Heart left ventricle (tissue), 16 donors: ENCODE results near the gene KPNB1. TPM values are rescaled to one million over a fixed set of nuclear protein-coding genes. Genes with fewer than 3 reads are reported as not detected.

ENCODE experiments used
- ATAC-seq, 4 donors: fragments of 200-7000 bp; cut with Tn5 transposase; one replicate each; pipeline ENCODE4 v1.9.1; 2020 to 2022; ENCODE audit warnings: moderate library complexity in 4 of 4, mild to moderate bottlenecking in 3 of 4, moderate number of reproducible peaks in 1 of 4
- DNase-seq, 5 donors: peaks; one replicate each; pipeline ENCODE4 v3.0.0-alpha.2; 2020
- H3K27ac ChIP-seq, 12 donors: fragments of 200-600 bp; sonication (generic) in 4 of 12; one replicate each; pipeline versions ENCODE4 v1.5.0 to v1.8.0; 2016 to 2022; ENCODE audit warnings: mild to moderate bottlenecking in 2 of 12
- H3K27me3 ChIP-seq, 9 donors: fragments of 200-600 bp; sonication (generic) in 2 of 9; one replicate each; pipeline versions ENCODE4 v1.5.1 to v1.8.0; 2016 to 2022; ENCODE audit warnings: mild to moderate bottlenecking in 3 of 9
- H3K36me3 ChIP-seq, 9 donors: fragments of 200-600 bp; sonication (generic) in 2 of 9; one replicate each; pipeline versions ENCODE4 v1.5.0 to v1.8.0; 2018 to 2022; ENCODE audit warnings: mild to moderate bottlenecking in 2 of 9
- H3K4me1 ChIP-seq, 12 donors: fragments of 200-600 bp; sonication (generic) in 4 of 12; one replicate each; pipeline versions ENCODE4 v1.5.0 to v1.8.0; 2016 to 2022; ENCODE audit warnings: mild to moderate bottlenecking in 3 of 12
- H3K4me3 ChIP-seq, 12 donors: fragments of 200-600 bp; sonication (generic) in 4 of 12; one replicate each; pipeline versions ENCODE4 v1.5.0 to v1.8.0; 2017 to 2022; ENCODE audit warnings: mild to moderate bottlenecking in 9 of 12, moderate library complexity in 4 of 12
- H3K9me3 ChIP-seq, 12 donors: fragments of 200-600 bp; sonication (generic) in 4 of 12; one replicate each; pipeline versions ENCODE4 v1.5.0 to v1.8.0; 2016 to 2022; ENCODE audit warnings: mild to moderate bottlenecking in 1 of 12
- POLR2A ChIP-seq, 2 donors: fragments of 450-650 bp; IDR thresholded peaks; one replicate each; pipeline ENCODE4 v1.6.1; 2017; ENCODE audit warnings: antibody characterized with exemption in 2 of 2, mild to moderate bottlenecking in 2 of 2, moderate library complexity in 2 of 2
- WGBS, 4 donors: extraction: QIAGEN DNeasy Blood & Tissue Kit in 2 of 4; methylation state at CpG; one replicate each; pipeline versions ENCODE4 v1.1.5 to v1.1.7; 2013 to 2018; 5-methylcytosine and 5-hydroxymethylcytosine counted together
- intact Hi-C, 10 donors: fragments of 100-400 bp; cut with DNase I; formaldehyde crosslinking; loops; one replicate each; pipeline versions ENCODE4 v1.11.1 to v1.14.2; 2022
- polyA plus RNA-seq, 2 donors: library from polyadenylated mRNA; stranded (reverse); fragments of 200-250 nt; gene quantifications; one replicate each; pipeline ENCODE4 v1.2.3, GENCODE V29; 2013
- total RNA-seq, 9 donors: library from RNA; depleted of rRNA in 2 of 9; stranded (reverse); fragments of >200 nt in 2 of 9; fragmentation: NEBNext Ultra II Directional in 3 of 9; extraction: Animal tissue kit (Norgen Biotek cat#: 25700) in 3 of 9; gene quantifications; one replicate each; pipeline versions ENCODE4 v1.1.0 to v1.2.4, GENCODE V29; 2016 to 2023
- TF ChIP-seq, protein P1 (sequence below), 12 donors: fragments of 200-600 bp; sonication (generic) in 4 of 12; IDR thresholded peaks; one replicate each; pipeline versions ENCODE4 v1.5.0 to v1.8.0; 2018 to 2022; ENCODE audit warnings: antibody characterized with exemption in 12 of 12, mild to moderate bottlenecking in 5 of 12
- donor health status: ischemic (EF 13 %, LVEDD 7.1; RV severe dilation, severe dysfunction).
- donor health status: healthy with polysubstance abuse.
- donor health status: DM: no; HTN: yes; CAD: no.
- donor health status: DM: no; HTN: no; CAD: no.
- donor health status: ischemic (EF 25% LVEDD 6.9; RV normal size, moderate dysfunction).
- donor health status: ischemic (EF 25% LVEDD 5.7; RV mildly dilated, moderate dysfunction).
- donor health status: healthy.
- donor health status: DM: yes; HTN: yes; CAD: no.
- donor health status: ischemic (EF 35%, LVEDD 5.7; RV mildly dilated, moderate dysfunction).
- donor health status: nonischemic (EF 11% LVEDD 7.7; RV severe dilation, severe dysfunction).
- donor health status: DM: yes; HTN: yes; CAD: no.
- donor health status: PGD.
- donor health status: ischemic (EF 29% LVEDD 5.4; RV normal size, mild dysfunction).
- donor health status: nonischemic (EF 23%, LVEDD 6.1; RV moderate dilation, normal function).

The KPNB1 gene
- total and polyA plus RNA-seq, 11 donors, result 30.7 to 236 (median 174) TPM

DNA sequence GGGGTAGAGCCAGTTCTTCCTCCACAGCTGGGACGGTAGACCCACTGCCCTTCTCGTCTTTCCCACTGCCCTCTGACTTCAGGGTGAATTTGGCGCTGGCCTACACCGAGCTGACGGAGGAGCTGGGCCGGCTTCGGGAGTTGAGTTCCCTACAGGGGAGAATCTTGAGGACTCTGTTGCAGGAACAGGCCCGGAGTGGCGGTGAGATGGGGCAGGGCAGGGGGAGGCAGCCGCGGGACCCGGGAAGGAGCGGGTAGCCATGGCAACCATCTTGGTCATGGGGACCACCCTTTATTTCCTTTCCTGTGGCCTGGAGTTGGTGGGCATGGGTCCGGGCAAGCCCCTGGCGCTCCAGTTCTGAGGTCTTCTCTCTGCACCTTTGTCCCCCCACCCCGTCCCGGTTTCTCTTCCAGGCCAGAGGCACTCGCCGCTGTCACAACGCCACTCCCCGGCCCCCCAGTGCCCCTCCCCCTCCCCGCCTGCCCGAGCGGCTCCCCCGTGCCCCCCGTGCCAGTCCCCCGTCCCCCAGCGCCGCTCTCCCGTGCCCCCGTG is 58.7 kb downstream of the KPNB1 start:
- peak in 2 of 5 donors; percentile 17 to 49 for DNase-seq
- Histone ChIP-seq H3K27me3 (no peaks in the 10 kb centered on the region), H3K4me1 (peaks cover 0 to 60% (median 24%) of the 10 kb centered on the region in 12 donors), H3K9me3 (no peaks in the 10 kb centered on the region), H3K4me3 (peak overlapping the region in 11 of 12 donors; percentile 8 to 59 (median 34)), H3K36me3 (peaks cover 0 to 26% (median 19%) of the 10 kb centered on the region in 9 donors), H3K27ac (peak overlapping the region in 3 of 12 donors; percentile 12 to 67 (median 62))
- ATAC-seq, result no peak
- no peak for TF ChIP-seq POLR2A (IDR thresholded peaks at IDR 0.05)
- TF ChIP-seq, protein P1, sequence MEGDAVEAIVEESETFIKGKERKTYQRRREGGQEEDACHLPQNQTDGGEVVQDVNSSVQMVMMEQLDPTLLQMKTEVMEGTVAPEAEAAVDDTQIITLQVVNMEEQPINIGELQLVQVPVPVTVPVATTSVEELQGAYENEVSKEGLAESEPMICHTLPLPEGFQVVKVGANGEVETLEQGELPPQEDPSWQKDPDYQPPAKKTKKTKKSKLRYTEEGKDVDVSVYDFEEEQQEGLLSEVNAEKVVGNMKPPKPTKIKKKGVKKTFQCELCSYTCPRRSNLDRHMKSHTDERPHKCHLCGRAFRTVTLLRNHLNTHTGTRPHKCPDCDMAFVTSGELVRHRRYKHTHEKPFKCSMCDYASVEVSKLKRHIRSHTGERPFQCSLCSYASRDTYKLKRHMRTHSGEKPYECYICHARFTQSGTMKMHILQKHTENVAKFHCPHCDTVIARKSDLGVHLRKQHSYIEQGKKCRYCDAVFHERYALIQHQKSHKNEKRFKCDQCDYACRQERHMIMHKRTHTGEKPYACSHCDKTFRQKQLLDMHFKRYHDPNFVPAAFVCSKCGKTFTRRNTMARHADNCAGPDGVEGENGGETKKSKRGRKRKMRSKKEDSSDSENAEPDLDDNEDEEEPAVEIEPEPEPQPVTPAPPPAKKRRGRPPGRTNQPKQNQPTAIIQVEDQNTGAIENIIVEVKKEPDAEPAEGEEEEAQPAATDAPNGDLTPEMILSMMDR (IDR thresholded peaks at IDR 0.05), result no peak
- 57 to 76% (median 62%) methylated on average over 22 to 31 of the region's 31 CpGs for WGBS, 4 donors
- intact Hi-C loops, result loop anchor here in 2 of 10 donors (10.0 kb wide), 2 partner anchors 76 to 86 kb away; no protein-coding TSS in a partner anchor

DNA sequence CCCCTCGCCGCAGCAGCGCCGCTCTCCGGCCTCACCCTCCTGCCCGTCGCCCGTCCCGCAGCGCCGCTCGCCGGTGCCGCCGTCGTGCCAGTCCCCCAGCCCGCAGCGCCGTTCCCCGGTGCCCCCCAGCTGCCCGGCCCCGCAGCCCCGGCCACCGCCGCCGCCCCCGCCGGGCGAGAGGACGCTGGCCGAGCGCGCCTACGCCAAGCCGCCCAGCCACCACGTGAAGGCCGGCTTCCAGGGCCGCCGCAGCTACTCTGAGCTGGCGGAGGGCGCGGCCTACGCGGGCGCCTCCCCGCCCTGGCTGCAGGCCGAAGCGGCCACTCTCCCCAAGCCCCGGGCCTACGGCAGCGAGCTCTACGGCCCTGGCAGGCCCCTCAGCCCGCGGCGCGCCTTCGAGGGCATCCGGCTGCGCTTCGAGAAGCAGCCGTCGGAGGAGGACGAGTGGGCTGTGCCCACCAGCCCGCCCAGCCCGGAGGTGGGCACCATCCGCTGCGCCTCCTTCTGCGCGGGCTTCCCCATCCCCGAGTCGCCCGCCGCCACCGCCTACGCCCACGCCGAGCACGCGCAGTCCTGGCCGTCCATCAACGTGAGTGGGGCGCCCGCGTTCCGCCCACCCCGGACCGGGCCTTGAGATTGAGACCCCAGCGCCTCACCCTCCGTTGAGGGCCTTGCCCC is 59.3 kb downstream of the KPNB1 start:
- H3K27me3 ChIP-seq, result no peaks in the 10 kb centered on the region
- peak overlapping the region in 10 of 12 donors; percentile 8 to 59 (median 35) for H3K4me3 ChIP-seq
- peaks cover 0 to 26% (median 19%) of the 10 kb centered on the region in 9 donors for H3K36me3 ChIP-seq
- TF ChIP-seq, protein P1 (IDR thresholded peaks at IDR 0.05), result no peak
- no peak for TF ChIP-seq POLR2A (IDR thresholded peaks at IDR 0.05)
- peak in 4 of 5 donors; percentile 36 to 71 (median 60) for DNase-seq
- H3K9me3 ChIP-seq, result no peaks in the 10 kb centered on the region
- WGBS, 4 donors, result 54 to 68% (median 60%) methylated on average over 49 to 89 of the region's 89 CpGs
- H3K27ac ChIP-seq, result peak overlapping the region in 6 of 12 donors; percentile 44 to 67 (median 52)
- ATAC-seq, result peak; percentile 40 to 74 (median 56)
- peaks cover 0 to 54% (median 24%) of the 10 kb centered on the region in 12 donors for H3K4me1 ChIP-seq
- intact Hi-C loops, result loop anchor here in 2 of 10 donors (10.0 kb wide), 2 partner anchors 76 to 86 kb away; no protein-coding TSS in a partner anchor

DNA sequence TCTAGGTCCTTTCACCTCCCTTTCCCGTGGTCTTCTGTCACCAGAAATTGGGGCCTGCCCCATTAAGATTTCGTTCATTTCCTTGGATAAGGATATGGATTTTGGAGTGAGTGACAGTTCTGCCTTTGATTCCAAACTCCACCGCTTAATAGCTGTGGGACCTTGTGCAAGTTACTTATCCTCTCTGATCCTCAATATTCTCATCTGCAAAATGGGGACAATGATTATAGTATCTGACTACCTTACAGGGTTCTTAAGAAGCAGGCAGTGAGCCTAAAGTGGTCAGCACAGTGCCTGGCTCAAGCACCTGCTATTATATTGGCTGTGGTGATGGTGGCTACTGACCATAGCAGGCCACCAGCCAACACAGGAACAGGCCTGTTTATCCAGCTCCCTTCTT is 59.9 kb downstream of the KPNB1 start:
- peak overlapping the region in 1 of 12 donors; percentile 40 for H3K4me3 ChIP-seq
- ATAC-seq, result no peak
- H3K9me3 ChIP-seq, result no peaks in the 10 kb centered on the region
- H3K36me3 ChIP-seq, result peaks cover 0 to 26% (median 19%) of the 10 kb centered on the region in 9 donors
- DNase-seq, result no peak
- intact Hi-C loops, result loop anchor here in 2 of 10 donors (10.0 kb wide), 2 partner anchors 75 to 85 kb away; no protein-coding TSS in a partner anchor
- no peaks in the 10 kb centered on the region for H3K27me3 ChIP-seq
- TF ChIP-seq, protein P1 (IDR thresholded peaks at IDR 0.05), result no peak
- TF ChIP-seq POLR2A (IDR thresholded peaks at IDR 0.05), result no peak
- H3K4me1 ChIP-seq, result peaks cover 0 to 49% (median 24%) of the 10 kb centered on the region in 12 donors
- WGBS, 4 donors, result 92 to 98% (median 94%) methylated on average over 3 of the region's 3 CpGs
- no peak overlapping the region for H3K27ac ChIP-seq
